HepG2 (cell line): ENCODE data around the gene FGA. TPM values are rescaled to one million over a fixed set of nuclear protein-coding genes. Genes with fewer than 3 reads are reported as not detected.
A peak's percentile ranks its signal among the peaks of the same experiment; 100 is the strongest.

Experiments
- ATF1 ChIP-seq: IDR thresholded peaks from 2 replicates; pipeline ENCODE4 v1.6.1; 2016; ENCODE audit warnings: mild to moderate bottlenecking, control low read depth
- CBFB ChIP-seq: sonication (generic); formaldehyde crosslinking; IDR thresholded peaks from 2 replicates; pipeline ENCODE4 v1.4.0; 2020; ENCODE audit warnings: missing genetic modification reagents
- CHD2 ChIP-seq: IDR thresholded peaks from 2 replicates; pipeline ENCODE4 v1.6.1; 2011; ENCODE audit warnings: low read depth, low read length, improper control_type of control experiment
- FOXC1 ChIP-seq: sonication (generic); formaldehyde crosslinking; IDR thresholded peaks from 2 replicates; pipeline ENCODE4 v1.8.0; 2022; ENCODE audit warnings: mild to moderate bottlenecking, missing genetic modification reagents, borderline replicate concordance
- LBX2 ChIP-seq: sonication (generic); formaldehyde crosslinking; IDR thresholded peaks from 2 replicates; pipeline ENCODE4 v1.5.0; 2020; ENCODE audit warnings: missing genetic modification reagents, mild to moderate bottlenecking, borderline replicate concordance
- MED8 ChIP-seq: sonication (generic); formaldehyde crosslinking; IDR thresholded peaks from 2 replicates; pipeline ENCODE4 v1.8.1; 2023; ENCODE audit warnings: mild to moderate bottlenecking, missing genetic modification reagents; ENCODE audit not compliant: insufficient replicate concordance
- PBX2 ChIP-seq: IDR thresholded peaks from 2 replicates; pipeline ENCODE4 v1.6.1; 2016; ENCODE audit warnings: control low read depth
- PHF5A ChIP-seq: IDR thresholded peaks from one replicate; pipeline ENCODE4 v1.6.1; 2018; ENCODE audit warnings: low read depth, missing genetic modification reagents; ENCODE audit not compliant: unreplicated experiment
- POGZ ChIP-seq: sonication (generic); formaldehyde crosslinking; IDR thresholded peaks from 2 replicates; pipeline ENCODE4 v1.4.0; 2020; ENCODE audit warnings: mild to moderate bottlenecking, missing genetic modification reagents
- RXRB ChIP-seq: IDR thresholded peaks from 2 replicates; pipeline ENCODE4 v1.6.1; 2016; ENCODE audit warnings: borderline replicate concordance, missing genetic modification reagents, missing compliant biosample characterization
- SAFB2 ChIP-seq: sonication (generic); formaldehyde crosslinking; IDR thresholded peaks from 2 replicates; pipeline ENCODE4 v1.5.1; 2020; ENCODE audit warnings: missing genetic modification reagents, low read depth, mild to moderate bottlenecking, borderline replicate concordance
- SP4 ChIP-seq: sonication (generic); formaldehyde crosslinking; IDR thresholded peaks from 2 replicates; pipeline ENCODE4 v1.8.1; 2023; ENCODE audit warnings: mild to moderate bottlenecking, missing genetic modification reagents
- TARDBP ChIP-seq: sonication (generic); formaldehyde crosslinking; IDR thresholded peaks from 2 replicates; pipeline ENCODE4 v1.8.0; 2022; ENCODE audit warnings: mild to moderate bottlenecking, missing genetic modification reagents
- XRCC5 ChIP-seq: fragments of 200-400 bp; formaldehyde crosslinking; optimal IDR thresholded peaks from 2 replicates; pipeline ENCODE3; 2017; ENCODE audit warnings: mild to moderate bottlenecking, low read length
- ZBTB49 ChIP-seq: sonication (generic); formaldehyde crosslinking; IDR thresholded peaks from 2 replicates; pipeline ENCODE4 v1.4.0; 2020; ENCODE audit warnings: missing genetic modification reagents, borderline replicate concordance
- ZFP1 ChIP-seq: IDR thresholded peaks from 2 replicates; pipeline ENCODE4 v1.6.1; 2016
- ZMYM4 ChIP-seq: sonication (generic); formaldehyde crosslinking; IDR thresholded peaks from 2 replicates; pipeline ENCODE4 v1.8.1; 2023; ENCODE audit warnings: mild to moderate bottlenecking, missing genetic modification reagents
- ZNF607 ChIP-seq: sonication (generic); formaldehyde crosslinking; IDR thresholded peaks from 2 replicates; pipeline ENCODE4 v1.5.1; 2020; ENCODE audit warnings: missing genetic modification reagents, mild to moderate bottlenecking, borderline replicate concordance
- ZNF616 ChIP-seq: sonication (generic); formaldehyde crosslinking; IDR thresholded peaks from 2 replicates; pipeline ENCODE4 v1.5.0; 2020; ENCODE audit warnings: low read depth, mild to moderate bottlenecking, missing genetic modification reagents
- ZNF619 ChIP-seq: sonication (generic); formaldehyde crosslinking; IDR thresholded peaks from 2 replicates; pipeline ENCODE4 v1.4.0; 2020; ENCODE audit warnings: mild to moderate bottlenecking, missing genetic modification reagents
- ZNF703 ChIP-seq: sonication (generic); formaldehyde crosslinking; IDR thresholded peaks from 2 replicates; pipeline ENCODE4 v1.5.1; 2020; ENCODE audit warnings: missing genetic modification reagents, mild to moderate bottlenecking, moderate library complexity, borderline replicate concordance
- ZSCAN20 ChIP-seq: sonication (generic); formaldehyde crosslinking; IDR thresholded peaks from 2 replicates; pipeline ENCODE4 v1.4.0; 2020; ENCODE audit warnings: missing genetic modification reagents, mild to moderate bottlenecking, borderline replicate concordance
- polyA plus RNA-seq, 8 experiments: library from polyadenylated mRNA; depleted of rRNA in 3 of 8; stranded (reverse) in 7 of 8; unstranded in 1 of 8; fragments of >200 nt; fragmentation: Illumina TruSeq in 4 of 8; extraction: Trizol in 4 of 8; gene quantifications; 2 replicates each; pipeline versions ENCODE4 v1.2.1 to v1.2.3, GENCODE V29; 2011 to 2016; ENCODE audit warnings: low read depth in 4 of 8, missing spikeins in 1 of 8, mixed read lengths in 1 of 8; ENCODE audit not compliant: insufficient read depth in 1 of 8
- total RNA-seq, 5 experiments: library from RNA; depleted of rRNA; stranded (reverse); fragments of >200 nt; fragmentation: Illumina TruSeq; extraction: Trizol; gene quantifications; 2 replicates each; pipeline ENCODE4 v1.2.3, GENCODE V29; 2016; ENCODE audit warnings: low read depth in 1 of 5
- TF ChIP-seq, protein P1 (sequence below): sonication (generic); formaldehyde crosslinking; IDR thresholded peaks from 2 replicates; pipeline ENCODE4 v1.5.0; 2020; ENCODE audit warnings: missing genetic modification reagents
- TF ChIP-seq, protein P2 (sequence below): IDR thresholded peaks from 2 replicates; pipeline ENCODE4 v1.6.1; 2012; ENCODE audit warnings: inconsistent platforms
- TF ChIP-seq, protein P3 (sequence below): sonication (generic); formaldehyde crosslinking; IDR thresholded peaks from 2 replicates; pipeline ENCODE4 v1.4.0; 2020; ENCODE audit warnings: missing genetic modification reagents, borderline replicate concordance

The FGA gene
- total and polyA plus RNA-seq, 2 of the 13 experiments (the other 11 are each of a cell fraction or from before 2014, with no cell fraction given) = 640 to 1,523 TPM

GRCh38 chr4:154577324-154577723 lies 13.2 kb downstream of the FGA start (continued):
- TF ChIP-seq ZMYM4 (CRISPR knock-in tag) = peak; percentile 69; the same call in 1 of the 2 replicates
- TF ChIP-seq PBX2 (CRISPR knock-in tag) = no peak
- TF ChIP-seq, protein P1, sequence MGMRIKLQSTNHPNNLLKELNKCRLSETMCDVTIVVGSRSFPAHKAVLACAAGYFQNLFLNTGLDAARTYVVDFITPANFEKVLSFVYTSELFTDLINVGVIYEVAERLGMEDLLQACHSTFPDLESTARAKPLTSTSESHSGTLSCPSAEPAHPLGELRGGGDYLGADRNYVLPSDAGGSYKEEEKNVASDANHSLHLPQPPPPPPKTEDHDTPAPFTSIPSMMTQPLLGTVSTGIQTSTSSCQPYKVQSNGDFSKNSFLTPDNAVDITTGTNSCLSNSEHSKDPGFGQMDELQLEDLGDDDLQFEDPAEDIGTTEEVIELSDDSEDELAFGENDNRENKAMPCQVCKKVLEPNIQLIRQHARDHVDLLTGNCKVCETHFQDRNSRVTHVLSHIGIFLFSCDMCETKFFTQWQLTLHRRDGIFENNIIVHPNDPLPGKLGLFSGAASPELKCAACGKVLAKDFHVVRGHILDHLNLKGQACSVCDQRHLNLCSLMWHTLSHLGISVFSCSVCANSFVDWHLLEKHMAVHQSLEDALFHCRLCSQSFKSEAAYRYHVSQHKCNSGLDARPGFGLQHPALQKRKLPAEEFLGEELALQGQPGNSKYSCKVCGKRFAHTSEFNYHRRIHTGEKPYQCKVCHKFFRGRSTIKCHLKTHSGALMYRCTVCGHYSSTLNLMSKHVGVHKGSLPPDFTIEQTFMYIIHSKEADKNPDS (CRISPR knock-in tag) = peak; percentile 96
- TF ChIP-seq ATF1 (CRISPR knock-in tag) = 0 out of 2 replicates have a peak, but pooled peaks have one; percentile 32
- TF ChIP-seq ZSCAN20 (CRISPR knock-in tag) = no peak
- TF ChIP-seq PHF5A (CRISPR knock-in tag) = no peak
- no peak; the same call in 1 of the 2 replicates for TF ChIP-seq SAFB2 (CRISPR knock-in tag)
- no peak for TF ChIP-seq SP4 (CRISPR knock-in tag)
- TF ChIP-seq LBX2 (CRISPR knock-in tag) = no peak
- TF ChIP-seq TARDBP (CRISPR knock-in tag) = peak; percentile 54; the same call in 1 of the 2 replicates
- no peak for TF ChIP-seq CHD2
- TF ChIP-seq ZFP1 (CRISPR knock-in tag) = peak; percentile 81; the same call in 1 of the 2 replicates
- no peak for TF ChIP-seq ZNF616 (CRISPR knock-in tag)
- TF ChIP-seq, protein P2, sequence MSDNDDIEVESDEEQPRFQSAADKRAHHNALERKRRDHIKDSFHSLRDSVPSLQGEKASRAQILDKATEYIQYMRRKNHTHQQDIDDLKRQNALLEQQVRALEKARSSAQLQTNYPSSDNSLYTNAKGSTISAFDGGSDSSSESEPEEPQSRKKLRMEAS = no peak
- peak; percentile 98 for TF ChIP-seq RXRB (CRISPR knock-in tag)
- TF ChIP-seq MED8 (CRISPR knock-in tag) = no peak
- TF ChIP-seq CBFB (CRISPR knock-in tag) = peak; percentile 74; the same call in 1 of the 2 replicates
- TF ChIP-seq ZNF607 = no peak
- no peak for TF ChIP-seq FOXC1 (CRISPR knock-in tag)
- no peak for TF ChIP-seq XRCC5
- TF ChIP-seq ZNF619 (CRISPR knock-in tag) = no peak
- TF ChIP-seq ZNF703 (CRISPR knock-in tag) = no peak
- TF ChIP-seq, protein P3, sequence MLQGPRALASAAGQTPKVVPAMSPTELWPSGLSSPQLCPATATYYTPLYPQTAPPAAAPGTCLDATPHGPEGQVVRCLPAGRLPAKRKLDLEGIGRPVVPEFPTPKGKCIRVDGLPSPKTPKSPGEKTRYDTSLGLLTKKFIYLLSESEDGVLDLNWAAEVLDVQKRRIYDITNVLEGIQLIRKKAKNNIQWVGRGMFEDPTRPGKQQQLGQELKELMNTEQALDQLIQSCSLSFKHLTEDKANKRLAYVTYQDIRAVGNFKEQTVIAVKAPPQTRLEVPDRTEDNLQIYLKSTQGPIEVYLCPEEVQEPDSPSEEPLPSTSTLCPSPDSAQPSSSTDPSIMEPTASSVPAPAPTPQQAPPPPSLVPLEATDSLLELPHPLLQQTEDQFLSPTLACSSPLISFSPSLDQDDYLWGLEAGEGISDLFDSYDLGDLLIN (CRISPR knock-in tag) = no peak
- TF ChIP-seq POGZ (CRISPR knock-in tag) = peak; percentile 82
- TF ChIP-seq ZBTB49 (CRISPR knock-in tag) = no peak
